OCI-LY1 (cell line): ENCODE measurements around the gene MEMO1.

Experiments
- H2AFZ ChIP-seq: fragments of 200-600 bp; sonication (generic), shearing (Covaris generic); 2 replicates; pipeline ENCODE4 v1.6.0; 2014; ENCODE audit warnings: antibody characterized with exemption, mild to moderate bottlenecking, low read length
- H3F3A ChIP-seq: fragments of 200-600 bp; sonication (generic), shearing (Covaris generic); 2 replicates; pipeline ENCODE4 v1.6.0; 2014; ENCODE audit warnings: mild to moderate bottlenecking, antibody characterized with exemption, low read length, moderate library complexity; ENCODE audit not compliant: insufficient read depth
- H3K27ac ChIP-seq: fragments of 200-600 bp; sonication (generic); 2 replicates; pipeline ENCODE4 v1.5.1; 2014; ENCODE audit warnings: low read length, mixed run types, mild to moderate bottlenecking, low read depth; ENCODE audit not compliant: poor library complexity, severe bottlenecking
- H3K27me3 ChIP-seq: fragments of 200-600 bp; sonication (generic); 2 replicates; pipeline ENCODE4 v1.6.0; 2014; ENCODE audit warnings: antibody characterized with exemption, mild to moderate bottlenecking, low read length, moderate library complexity; ENCODE audit not compliant: insufficient read depth
- H3K36me3 ChIP-seq: fragments of 200-600 bp; sonication (generic); 2 replicates; pipeline ENCODE4 v1.6.1; 2014; ENCODE audit warnings: mild to moderate bottlenecking, antibody characterized with exemption, low read length, moderate library complexity, mixed read lengths; ENCODE audit not compliant: insufficient read depth
- H3K4me1 ChIP-seq: fragments of 200-600 bp; sonication (generic); 2 replicates; pipeline ENCODE4 v1.5.1; 2014; ENCODE audit warnings: mild to moderate bottlenecking, low read length, moderate library complexity; ENCODE audit not compliant: insufficient read depth, severe bottlenecking
- H3K4me2 ChIP-seq: fragments of 200-600 bp; sonication (generic), shearing (Covaris generic); 2 replicates; pipeline ENCODE4 v1.6.1; 2014; ENCODE audit warnings: low read length
- H3K4me3 ChIP-seq: fragments of 200-600 bp; sonication (generic); 2 replicates; pipeline ENCODE4 v1.5.1; 2014; ENCODE audit warnings: low read length, low read depth, mild to moderate bottlenecking, mixed read lengths; ENCODE audit not compliant: poor library complexity, severe bottlenecking
- H3K79me2 ChIP-seq: fragments of 200-600 bp; shearing (Covaris generic); 2 replicates; pipeline ENCODE4 v1.6.1; 2016; ENCODE audit warnings: mixed run types, low read length, mixed read lengths; ENCODE audit not compliant: insufficient read depth
- H3K9ac ChIP-seq: fragments of 200-600 bp; sonication (generic), shearing (Covaris generic); 2 replicates; pipeline ENCODE4 v1.6.1; 2014; ENCODE audit warnings: mild to moderate bottlenecking, low read length, mixed read lengths
- H3K9me2 ChIP-seq: fragments of 200-600 bp; sonication (generic), shearing (Covaris generic); 2 replicates; pipeline ENCODE4 v1.6.1; 2014; ENCODE audit warnings: low read depth, mild to moderate bottlenecking, low read length, mixed read lengths
- H3K9me3 ChIP-seq: fragments of 200-600 bp; shearing (Covaris generic); 2 replicates; pipeline ENCODE4 v1.6.1; 2014; ENCODE audit warnings: low read length, mixed read lengths
- H4K20me1 ChIP-seq: fragments of 200-600 bp; sonication (generic), shearing (Covaris generic); 2 replicates; pipeline ENCODE4 v1.6.0; 2016; ENCODE audit warnings: mild to moderate bottlenecking, low read length; ENCODE audit not compliant: insufficient read depth
- CTCF ChIP-seq: fragments of 200-600 bp; sonication (generic), shearing (Covaris generic); IDR thresholded peaks from 2 replicates; pipeline ENCODE4 v1.5.1; 2017; ENCODE audit warnings: mild to moderate bottlenecking, antibody characterized with exemption, low read length, moderate library complexity, mixed read lengths
- EZH2 ChIP-seq: fragments of 200-600 bp; sonication (generic), shearing (Covaris generic); IDR thresholded peaks from 2 replicates; pipeline ENCODE4 v1.8.0; 2017; ENCODE audit warnings: borderline replicate concordance, mixed run types, mild to moderate bottlenecking, antibody characterized with exemption, low read length, moderate library complexity, mixed read lengths

The MEMO1 gene

GRCh38 chr2:31828891-31829290 lies 181.9 kb downstream of the MEMO1 start:
- H3K9me2 ChIP-seq, result no peaks in the 10 kb centered on the region
- no peaks in the 10 kb centered on the region for H3F3A ChIP-seq
- H3K27ac ChIP-seq, result no peak overlapping the region
- H3K27me3 ChIP-seq, result no peaks in the 10 kb centered on the region
- H3K9ac ChIP-seq, result no peak overlapping the region
- H3K4me3 ChIP-seq, result no peak overlapping the region
- H3K4me1 ChIP-seq, result no peaks in the 10 kb centered on the region
- H3K9me3 ChIP-seq, result peaks cover 3% of the 10 kb centered on the region; the same call in 1 of the 2 replicates
- H3K79me2 ChIP-seq, result no peaks in the 10 kb centered on the region
- no peak overlapping the region for H2AFZ ChIP-seq
- no peaks in the 10 kb centered on the region for H3K36me3 ChIP-seq
- TF ChIP-seq CTCF, result no peak
- TF ChIP-seq EZH2, result no peak
- H3K4me2 ChIP-seq, result no peak overlapping the region
- H4K20me1 ChIP-seq, result no peaks in the 10 kb centered on the region

GRCh38 chr2:31823558-31823957 lies 187.2 kb downstream of the MEMO1 start:
- H3K36me3 ChIP-seq, result no peaks in the 10 kb centered on the region
- H4K20me1 ChIP-seq, result no peaks in the 10 kb centered on the region
- no peaks in the 10 kb centered on the region for H3K79me2 ChIP-seq
- H3K4me1 ChIP-seq, result no peaks in the 10 kb centered on the region
- H3K4me3 ChIP-seq, result no peak overlapping the region
- H3K27ac ChIP-seq, result no peak overlapping the region
- H3K27me3 ChIP-seq, result no peaks in the 10 kb centered on the region
- no peak overlapping the region for H3K4me2 ChIP-seq
- H3K9me2 ChIP-seq, result no peaks in the 10 kb centered on the region
- H2AFZ ChIP-seq, result no peak overlapping the region
- TF ChIP-seq EZH2, result no peak
- TF ChIP-seq CTCF, result no peak
- H3K9me3 ChIP-seq, result peaks cover 7% of the 10 kb centered on the region; the same call in 1 of the 2 replicates
- H3F3A ChIP-seq, result no peaks in the 10 kb centered on the region
- no peak overlapping the region for H3K9ac ChIP-seq

GRCh38 chr2:31822587-31822986 lies 188.2 kb downstream of the MEMO1 start:
- Histone ChIP-seq H3K27ac (no peak overlapping the region), H3K4me1 (no peaks in the 10 kb centered on the region), H3K4me3 (no peak overlapping the region), H3F3A (no peaks in the 10 kb centered on the region), H3K27me3 (no peaks in the 10 kb centered on the region), H2AFZ (no peak overlapping the region), H4K20me1 (no peaks in the 10 kb centered on the region), H3K9me3 (peaks cover 7% of the 10 kb centered on the region; the same call in 1 of the 2 replicates), H3K79me2 (no peaks in the 10 kb centered on the region), H3K4me2 (no peak overlapping the region), H3K36me3 (no peaks in the 10 kb centered on the region), H3K9me2 (no peaks in the 10 kb centered on the region), H3K9ac (no peak overlapping the region)
- TF ChIP-seq CTCF (no peak), EZH2 (no peak)
